ENCODE results near the gene GXYLT1.
A peak's percentile ranks its signal among the peaks of the same experiment; 100 is the strongest.
"Not testable (repeated sequence)": the region's sequence is repeated elsewhere in the genome, so short reads cannot be mapped to it uniquely, and the experiment has no call there.

Gene GXYLT1

GRCh38 chr12:42144408-42145196 lies at the start of gene GXYLT1:
Gene GXYLT1 (minus strand): TSS chr12:42144874. CDS start chr12:42144646, 228 bp downstream.
- DNase-seq: peak; percentile 89

- DNase-seq: no peak
These were observed 48.0 kb upstream of the GXYLT1 start for GRCh38 chr12:42192686-42193085.

GRCh38 chr12:42192258-42192657 lies 47.6 kb upstream of the GXYLT1 start:
- DNase-seq: no peak

GRCh38 chr12:42190376-42190775 lies 45.7 kb upstream of the GXYLT1 start:
- DNase-seq: no peak

- DNase-seq: not testable (repeated sequence)
These were observed 43.6 kb upstream of the GXYLT1 start for GRCh38 chr12:42188275-42188674.

- DNase-seq: no peak
These were observed 43.1 kb upstream of the GXYLT1 start for GRCh38 chr12:42187799-42188198.

GRCh38 chr12:42186793-42187192 lies 42.1 kb upstream of the GXYLT1 start:
- no peak for DNase-seq

- DNase-seq: no peak
These were observed 37.7 kb upstream of the GXYLT1 start for GRCh38 chr12:42182394-42182793.

- DNase-seq: no peak
These were observed 36.4 kb upstream of the GXYLT1 start for GRCh38 chr12:42180990-42181596.

GRCh38 chr12:42178101-42178500 lies 33.4 kb upstream of the GXYLT1 start:
- no peak for DNase-seq

- DNase-seq: no peak
These were observed 30.3 kb upstream of the GXYLT1 start for GRCh38 chr12:42174978-42175377.

GRCh38 chr12:42173961-42174521 lies 29.4 kb upstream of the GXYLT1 start:
- DNase-seq: no peak

- no peak for DNase-seq
These were observed 28.0 kb upstream of the GXYLT1 start for GRCh38 chr12:42172441-42173210.

GRCh38 chr12:42167711-42168110 lies 23.0 kb upstream of the GXYLT1 start:
- no peak for DNase-seq

GRCh38 chr12:42166501-42166900 lies 21.8 kb upstream of the GXYLT1 start:
- DNase-seq: no peak

GRCh38 chr12:42163913-42164312 lies 19.2 kb upstream of the GXYLT1 start:
- no peak for DNase-seq

- DNase-seq: no peak
These were observed 18.3 kb upstream of the GXYLT1 start for GRCh38 chr12:42162965-42163364.

GRCh38 chr12:42162193-42162592 lies 17.5 kb upstream of the GXYLT1 start:
- no peak for DNase-seq

- no peak for DNase-seq
These were observed 16.9 kb upstream of the GXYLT1 start for GRCh38 chr12:42161529-42161928.

GRCh38 chr12:42156232-42156631 lies 11.6 kb upstream of the GXYLT1 start:
- no peak for DNase-seq

GRCh38 chr12:42145552-42146215 lies 1.0 kb upstream of the GXYLT1 start:
- no peak for DNase-seq

GRCh38 chr12:42145197-42145549 lies 499 bp upstream of the GXYLT1 start:
- DNase-seq: no peak

- no peak for DNase-seq
These were observed 591 bp downstream of the GXYLT1 start for GRCh38 chr12:42144158-42144407.
